Measurements from ENCODE around the gene HLA-DRA.

- no peak for TF ChIP-seq CTCF (IDR thresholded peaks at IDR 0.05)
- TF ChIP-seq EP300 (IDR thresholded peaks at IDR 0.05), result no peak
- no peak for TF ChIP-seq POLR2A (IDR thresholded peaks at IDR 0.05; ENCODE audit: low read depth)
- no peak for TF ChIP-seq POLR2AphosphoS5 (IDR thresholded peaks at IDR 0.05)
Measured at GRCh38 chr6:32460528-32460927, 20.8 kb downstream of the HLA-DRA start.

All from esophagus muscularis mucosa (tissue), 4 donors.